ENCODE data around the gene ERCC1. TPM values are rescaled to one million over a fixed set of nuclear protein-coding genes. Genes with fewer than 3 reads are reported as not detected.

ERCC1 gene
- total and polyA plus RNA-seq, 2 of the 13 experiments (the other 11 are each of a cell fraction or from before 2014, with no cell fraction given) = 40.0 to 66.4 TPM

DNA sequence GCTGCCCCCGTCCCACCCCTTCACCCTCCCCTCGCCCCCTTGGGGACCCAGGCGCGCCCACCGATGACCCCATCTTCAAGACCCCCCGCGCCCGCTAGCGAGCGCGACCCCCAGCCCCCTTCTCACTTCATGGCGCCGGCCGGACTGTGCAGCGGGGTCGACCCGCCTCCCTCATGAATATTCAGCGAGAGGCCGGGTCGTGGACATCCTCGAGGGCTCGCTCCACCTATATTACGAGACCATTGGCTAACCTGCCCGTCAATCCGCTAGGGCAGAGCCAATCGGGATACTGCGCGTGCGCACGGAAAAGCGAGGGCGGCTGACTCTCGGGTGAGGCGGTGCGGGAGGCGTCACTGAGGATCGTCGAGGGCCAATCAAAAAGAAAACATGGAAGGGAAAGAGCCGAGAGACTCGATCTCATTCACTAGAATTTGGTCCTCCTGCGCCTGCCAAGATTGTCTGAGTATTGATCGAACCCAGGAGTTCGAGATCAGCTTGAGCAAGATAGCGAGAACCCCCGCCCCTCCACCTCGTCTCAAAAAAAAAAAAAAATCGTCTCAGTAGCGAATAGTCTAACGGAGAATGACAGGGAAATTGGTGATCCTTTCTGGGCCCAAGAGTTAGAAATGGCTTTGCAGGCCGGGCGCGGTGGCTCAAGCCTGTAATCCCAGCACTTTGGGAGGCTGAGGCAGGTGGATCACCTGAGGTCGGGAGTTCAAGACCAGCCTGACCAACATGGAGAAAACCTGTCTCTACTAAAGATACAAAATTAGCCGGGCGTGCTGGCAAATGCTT is 53.1 kb downstream of the ERCC1 start, which contains the start of gene ERCC2 (continued):
- TF ChIP-seq TFDP2 (CRISPR knock-in tag; IDR thresholded peaks at IDR 0.05) (no peak; the same call in 1 of the 2 replicates), PRPF4 (IDR thresholded peaks at IDR 0.05; ENCODE audit: low read depth, low read length, poor library complexity, severe bottlenecking) (no peak), PATZ1 (CRISPR knock-in tag; IDR thresholded peaks at IDR 0.05) (0 out of 2 replicates have a peak, but pooled peaks have one; percentile 1), ONECUT2 (CRISPR knock-in tag; IDR thresholded peaks at IDR 0.05) (peak; percentile 76), KDM2A (CRISPR knock-in tag; IDR thresholded peaks at IDR 0.05; ENCODE audit: borderline replicate concordance, low read depth) (peak; percentile 10; the same call in 1 of the 2 replicates), HOXA7 (CRISPR knock-in tag; IDR thresholded peaks at IDR 0.05) (no peak), NFKBIZ (CRISPR knock-in tag; IDR thresholded peaks at IDR 0.05) (no peak), ZHX1 (CRISPR knock-in tag; IDR thresholded peaks at IDR 0.05; ENCODE audit: low read depth) (no peak), EZH2 (conservative IDR thresholded peaks at IDR 0.05; ENCODE audit: low read depth, low read length) (no peak), USF2 (IDR thresholded peaks at IDR 0.05; ENCODE audit: low read depth, low read length) (no peak), USF2 (CRISPR knock-in tag; IDR thresholded peaks at IDR 0.05; ENCODE audit: borderline replicate concordance) (no peak), PBX2 (CRISPR knock-in tag; IDR thresholded peaks at IDR 0.05) (peak; percentile 99)
- TF ChIP-seq, protein P1, sequence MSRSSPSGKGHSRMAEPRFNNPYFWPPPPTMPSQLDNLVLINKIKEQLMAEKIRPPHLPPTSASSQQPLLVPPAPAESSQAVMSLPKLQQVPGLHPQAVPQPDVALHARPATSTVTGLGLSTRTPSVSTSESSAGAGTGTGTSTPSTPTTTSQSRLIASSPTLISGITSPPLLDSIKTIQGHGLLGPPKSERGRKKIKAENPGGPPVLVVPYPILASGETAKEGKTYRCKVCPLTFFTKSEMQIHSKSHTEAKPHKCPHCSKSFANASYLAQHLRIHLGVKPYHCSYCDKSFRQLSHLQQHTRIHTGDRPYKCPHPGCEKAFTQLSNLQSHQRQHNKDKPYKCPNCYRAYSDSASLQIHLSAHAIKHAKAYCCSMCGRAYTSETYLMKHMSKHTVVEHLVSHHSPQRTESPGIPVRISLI (CRISPR knock-in tag; IDR thresholded peaks at IDR 0.05; ENCODE audit: borderline replicate concordance) = peak; percentile 64; the same call in 1 of the 2 replicates
- TF ChIP-seq, protein P2, sequence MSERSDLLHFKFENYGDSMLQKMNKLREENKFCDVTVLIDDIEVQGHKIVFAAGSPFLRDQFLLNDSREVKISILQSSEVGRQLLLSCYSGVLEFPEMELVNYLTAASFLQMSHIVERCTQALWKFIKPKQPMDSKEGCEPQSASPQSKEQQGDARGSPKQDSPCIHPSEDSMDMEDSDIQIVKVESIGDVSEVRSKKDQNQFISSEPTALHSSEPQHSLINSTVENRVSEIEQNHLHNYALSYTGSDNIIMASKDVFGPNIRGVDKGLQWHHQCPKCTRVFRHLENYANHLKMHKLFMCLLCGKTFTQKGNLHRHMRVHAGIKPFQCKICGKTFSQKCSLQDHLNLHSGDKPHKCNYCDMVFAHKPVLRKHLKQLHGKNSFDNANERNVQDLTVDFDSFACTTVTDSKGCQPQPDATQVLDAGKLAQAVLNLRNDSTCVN (CRISPR knock-in tag; IDR thresholded peaks at IDR 0.05; ENCODE audit: borderline replicate concordance) = no peak
